GM19099 (cell line): Measurements from ENCODE around the gene SLC17A4.

Experiments
- POLR2A ChIP-seq: IDR thresholded peaks from 3 replicates; pipeline ENCODE4 v1.6.1; 2011; ENCODE audit warnings: low read depth; ENCODE audit not compliant: insufficient read length; ENCODE audit errors: extremely low read depth

Gene SLC17A4, protein sequence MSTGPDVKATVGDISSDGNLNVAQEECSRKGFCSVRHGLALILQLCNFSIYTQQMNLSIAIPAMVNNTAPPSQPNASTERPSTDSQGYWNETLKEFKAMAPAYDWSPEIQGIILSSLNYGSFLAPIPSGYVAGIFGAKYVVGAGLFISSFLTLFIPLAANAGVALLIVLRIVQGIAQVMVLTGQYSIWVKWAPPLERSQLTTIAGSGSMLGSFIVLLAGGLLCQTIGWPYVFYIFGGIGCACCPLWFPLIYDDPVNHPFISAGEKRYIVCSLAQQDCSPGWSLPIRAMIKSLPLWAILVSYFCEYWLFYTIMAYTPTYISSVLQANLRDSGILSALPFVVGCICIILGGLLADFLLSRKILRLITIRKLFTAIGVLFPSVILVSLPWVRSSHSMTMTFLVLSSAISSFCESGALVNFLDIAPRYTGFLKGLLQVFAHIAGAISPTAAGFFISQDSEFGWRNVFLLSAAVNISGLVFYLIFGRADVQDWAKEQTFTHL

DNA sequence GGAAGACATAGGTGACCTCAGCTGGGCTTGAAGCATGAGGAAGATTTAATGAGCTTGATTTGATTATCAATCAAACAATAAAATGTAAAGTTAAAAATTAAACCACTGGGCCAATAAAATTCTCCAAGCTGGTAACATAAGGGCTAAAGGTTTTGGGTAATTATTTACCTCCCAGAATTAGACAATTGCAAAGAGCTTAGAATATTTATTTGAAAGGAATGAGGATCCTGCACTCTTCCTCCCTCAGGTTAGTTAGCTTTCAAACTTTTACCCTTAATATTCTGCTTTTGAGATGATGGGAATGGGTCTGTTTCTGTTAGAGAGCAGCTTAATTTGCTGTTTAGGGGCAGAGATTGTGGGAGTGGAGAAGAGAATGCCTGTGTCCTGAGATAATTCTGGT, at the start of gene SLC17A4:
TSS of gene SLC17A4 (plus strand) at position 208 of the 400 bp plus-strand sequence. CDS start 7,221 bp downstream, outside the sequence.
- TF ChIP-seq POLR2A: no peak

DNA sequence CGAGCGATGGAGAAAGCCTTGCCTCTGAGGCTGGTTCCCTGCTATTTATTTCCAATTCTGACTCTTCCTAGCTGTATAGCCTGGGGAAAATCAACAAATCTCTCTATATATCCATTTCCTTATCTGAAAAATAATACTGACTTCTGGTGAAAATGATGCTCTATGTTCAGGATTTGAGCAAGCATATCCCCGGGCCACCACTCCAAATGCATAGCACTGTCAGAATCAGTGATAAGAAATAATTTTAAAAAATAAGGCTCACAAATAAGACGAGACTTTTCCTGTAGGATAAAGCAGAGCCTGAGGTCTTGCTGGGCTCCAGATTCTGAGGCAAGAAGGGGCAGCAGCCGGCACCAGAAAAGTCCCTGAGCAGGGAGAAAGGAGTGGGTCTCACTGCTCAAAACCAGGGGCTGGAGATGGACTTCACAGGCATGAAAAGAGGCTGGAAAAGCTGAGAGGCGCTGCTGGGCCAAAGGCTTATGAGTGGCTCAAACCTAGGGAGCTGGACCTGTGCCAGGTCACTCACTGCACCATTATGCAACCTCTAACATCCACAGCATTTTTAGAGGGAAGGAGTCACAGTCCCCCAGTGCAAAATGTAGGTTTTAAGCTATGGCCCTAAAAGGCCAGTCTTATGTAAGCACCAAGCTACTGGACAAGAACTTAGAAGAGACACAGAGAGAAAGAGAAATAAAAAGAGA, 48.1 kb upstream of the SLC17A4 start:
- TF ChIP-seq POLR2A: no peak

DNA sequence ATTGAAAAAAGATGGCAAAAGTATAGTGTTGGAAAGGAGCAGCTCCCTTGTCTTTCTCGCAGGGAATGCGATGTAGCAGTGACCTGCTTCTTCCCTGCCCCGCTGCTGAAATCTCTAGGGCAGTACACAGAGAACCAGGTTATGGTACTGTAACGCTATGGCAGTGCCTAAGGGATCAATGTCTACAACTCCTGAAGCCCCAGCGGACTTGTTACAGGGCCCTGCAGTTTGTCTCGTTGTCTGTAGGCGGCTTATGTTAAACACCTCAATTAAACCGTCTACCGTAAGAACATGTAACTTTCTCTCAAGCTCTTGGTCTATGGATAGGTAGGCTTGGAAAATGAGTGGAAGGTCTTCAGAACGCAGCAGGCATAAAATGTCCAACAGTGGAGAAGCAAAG, 44.8 kb upstream of the SLC17A4 start:
- TF ChIP-seq POLR2A: no peak

DNA sequence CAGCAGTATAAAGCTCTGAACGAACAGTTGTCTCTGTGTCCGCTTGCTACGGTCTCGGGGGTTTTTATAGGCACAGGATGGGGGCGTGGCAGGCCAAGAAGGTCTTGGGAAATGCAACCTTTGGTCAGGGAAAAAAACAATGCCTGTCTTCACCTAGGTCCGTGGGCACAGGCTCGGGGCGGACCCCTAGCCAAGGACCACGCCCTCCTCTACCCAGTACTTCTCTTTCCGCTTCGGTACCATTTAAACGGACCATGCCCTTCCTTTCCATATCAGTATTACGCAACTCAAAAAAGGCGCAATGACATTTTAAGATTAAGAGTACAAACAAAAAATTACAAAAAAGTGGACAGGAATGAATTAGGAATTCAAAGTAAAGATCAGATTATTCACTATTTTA, 44.3 kb upstream of the SLC17A4 start:
- TF ChIP-seq POLR2A: no peak

DNA sequence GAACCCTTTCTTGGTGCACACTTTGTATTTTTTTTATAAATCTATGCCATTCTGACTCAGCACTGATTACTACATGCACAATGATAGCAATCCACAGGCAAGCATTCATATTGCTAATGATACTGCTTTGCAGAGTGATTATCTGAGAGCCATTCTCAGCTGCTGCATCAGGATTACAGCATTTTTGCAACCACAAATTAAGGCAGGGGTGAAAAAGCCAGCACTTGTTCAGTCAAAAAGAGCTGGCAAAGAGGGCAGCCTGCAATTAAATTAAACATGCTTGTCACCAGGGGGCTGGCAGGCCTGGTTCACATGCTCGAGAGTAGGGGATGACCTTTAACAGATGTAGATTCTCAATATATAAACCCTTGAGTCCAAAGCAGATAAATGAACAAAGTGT, 40.7 kb upstream of the SLC17A4 start:
- TF ChIP-seq POLR2A: no peak

DNA sequence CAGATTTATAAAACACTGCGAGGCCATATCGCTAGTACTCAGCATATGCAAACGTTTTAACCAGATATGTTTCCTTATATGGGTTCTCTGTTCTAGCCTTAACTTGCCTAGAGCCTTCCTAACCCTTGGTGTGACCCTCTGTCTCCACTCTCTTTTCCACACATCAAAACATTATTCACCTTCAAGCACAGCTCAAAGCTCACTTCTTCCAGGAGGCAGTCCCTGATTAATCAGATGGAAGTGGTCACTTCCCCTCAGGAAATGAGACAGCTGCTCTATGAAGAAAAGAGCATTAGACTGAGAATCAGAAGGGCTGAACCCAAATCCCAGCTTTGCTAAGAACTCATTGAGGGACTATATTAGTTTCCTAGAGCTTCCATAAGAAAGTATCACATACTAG, 39.8 kb upstream of the SLC17A4 start:
- no peak for TF ChIP-seq POLR2A

DNA sequence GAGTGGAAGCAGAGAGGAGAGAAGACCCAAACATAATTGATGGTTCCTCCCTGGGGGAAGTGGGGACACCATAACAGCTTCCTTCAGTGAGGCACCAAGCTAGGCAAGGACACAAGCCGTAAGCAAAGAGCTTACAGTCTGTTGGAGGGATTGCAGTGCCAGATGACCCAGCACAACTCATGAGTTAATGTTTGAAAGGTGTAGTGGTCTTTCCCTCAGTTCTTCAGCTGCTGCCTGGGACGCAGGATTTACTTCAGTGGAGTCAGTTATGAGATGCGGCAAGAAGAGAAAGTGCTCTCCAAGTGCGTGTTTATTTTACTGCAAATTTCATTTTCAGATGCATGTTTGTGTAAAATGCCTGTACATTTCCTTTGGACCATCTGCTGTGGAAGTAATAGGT, 38.7 kb upstream of the SLC17A4 start:
- no peak for TF ChIP-seq POLR2A

DNA sequence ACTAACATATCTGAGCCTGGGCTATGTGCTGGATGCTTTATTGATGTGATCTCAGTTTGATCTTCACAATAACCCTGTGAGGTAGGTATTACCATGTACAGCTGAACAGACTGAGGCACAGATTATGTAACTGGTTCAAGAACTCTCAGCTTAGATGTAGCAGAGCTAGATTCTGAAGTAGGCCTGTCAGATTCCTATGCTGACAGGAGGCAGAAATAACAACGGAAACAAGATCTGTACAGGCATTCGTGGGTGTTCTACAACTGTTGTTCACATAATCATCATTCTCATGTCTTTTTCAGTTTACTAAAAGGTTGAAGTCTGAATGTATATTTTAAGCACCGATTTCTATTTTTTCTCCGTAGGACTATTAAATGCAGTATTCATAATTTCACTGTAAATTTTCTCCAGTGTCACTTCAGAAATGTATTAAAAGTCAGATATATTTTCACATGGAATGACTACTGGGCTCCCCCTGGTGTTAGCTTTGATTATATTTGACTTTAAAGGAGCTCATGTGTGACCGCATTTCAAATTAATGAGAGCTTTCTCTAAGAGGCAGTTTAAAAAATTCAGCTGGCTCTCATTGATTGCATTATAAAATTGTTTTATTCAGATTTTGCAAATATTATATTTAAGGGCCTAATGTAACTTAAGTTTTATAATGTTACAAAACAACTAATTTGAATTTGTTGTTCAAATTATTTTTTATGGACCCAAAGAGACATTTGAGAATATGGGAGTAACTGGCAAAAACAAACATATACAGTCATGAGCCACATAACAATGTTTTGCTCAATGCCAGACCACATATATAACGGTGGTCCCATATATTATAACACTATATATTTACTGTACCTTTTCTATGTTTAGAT, 36.4 kb upstream of the SLC17A4 start:
- no peak for TF ChIP-seq POLR2A

DNA sequence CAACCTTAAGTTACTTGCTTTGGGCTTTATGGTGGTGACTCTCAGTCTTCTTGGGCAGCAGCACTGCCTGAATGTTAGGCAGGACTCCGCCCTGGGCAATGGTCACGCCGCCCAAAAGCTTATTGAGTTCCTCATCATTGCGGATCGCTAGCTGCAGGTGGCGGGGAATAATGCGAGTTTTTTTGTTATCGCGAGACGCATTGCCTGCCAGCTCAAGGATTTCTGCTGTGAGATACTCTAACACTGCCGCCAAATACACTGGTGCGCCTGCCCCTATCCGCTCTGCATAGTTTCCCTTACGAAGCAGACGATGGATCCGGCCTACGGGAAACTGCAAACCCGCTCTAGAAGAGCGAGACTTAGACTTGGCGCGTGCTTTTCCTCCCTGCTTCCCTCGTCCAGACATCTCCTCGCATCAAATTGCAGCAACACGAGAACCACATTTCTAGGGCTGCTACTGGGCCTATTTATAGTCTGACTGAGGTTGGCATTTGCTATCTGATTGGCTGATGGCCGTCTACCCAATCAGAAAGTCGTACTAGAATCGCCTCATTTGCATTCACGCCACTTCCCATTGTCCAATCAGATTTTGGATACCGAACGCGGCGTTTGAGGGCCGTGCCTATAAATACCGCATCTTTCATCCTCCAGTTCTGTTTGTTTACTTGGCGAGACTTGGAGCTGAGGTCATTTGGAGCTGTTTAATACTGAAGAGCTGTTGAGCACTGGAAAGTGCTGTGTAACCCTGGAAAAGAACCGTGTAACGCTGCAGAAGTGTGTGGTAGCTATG, 28.2 kb upstream of the SLC17A4 start:
- no peak for TF ChIP-seq POLR2A

DNA sequence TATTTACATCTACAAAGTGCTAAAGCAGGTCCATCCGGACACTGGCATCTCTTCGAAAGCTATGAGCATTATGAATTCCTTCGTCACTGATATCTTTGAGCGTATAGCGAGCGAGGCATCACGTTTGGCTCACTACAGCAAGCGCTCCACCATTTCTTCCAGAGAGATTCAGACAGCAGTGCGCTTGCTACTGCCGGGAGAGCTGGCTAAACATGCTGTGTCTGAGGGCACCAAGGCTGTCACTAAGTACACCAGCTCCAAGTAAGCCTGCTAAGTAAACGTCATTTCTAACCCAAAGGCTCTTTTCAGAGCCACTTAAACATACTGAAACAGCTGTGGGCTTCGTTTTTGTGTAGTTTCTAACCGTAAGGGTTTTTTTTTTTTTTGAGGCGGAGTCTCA, 27.5 kb upstream of the SLC17A4 start:
- no peak for TF ChIP-seq POLR2A

DNA sequence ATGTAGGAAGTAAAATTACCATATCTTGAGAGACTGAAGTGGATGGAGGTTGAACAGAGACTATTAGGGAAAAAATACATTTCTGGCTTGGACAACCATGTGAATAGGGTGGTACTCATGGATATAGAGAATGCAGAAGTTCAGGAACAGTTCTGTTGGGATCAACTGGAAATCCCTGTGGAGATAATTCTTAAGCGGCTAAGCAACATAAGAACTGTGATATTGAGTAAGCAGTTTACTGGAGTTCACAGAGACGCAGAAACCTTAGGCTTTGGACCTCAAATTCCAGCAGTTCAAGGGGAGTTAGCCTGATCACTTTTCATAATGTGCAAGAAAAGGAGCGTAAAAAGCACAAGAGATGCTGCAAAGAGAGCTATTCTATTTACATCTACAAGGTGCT, 23.6 kb upstream of the SLC17A4 start:
- no peak for TF ChIP-seq POLR2A

DNA sequence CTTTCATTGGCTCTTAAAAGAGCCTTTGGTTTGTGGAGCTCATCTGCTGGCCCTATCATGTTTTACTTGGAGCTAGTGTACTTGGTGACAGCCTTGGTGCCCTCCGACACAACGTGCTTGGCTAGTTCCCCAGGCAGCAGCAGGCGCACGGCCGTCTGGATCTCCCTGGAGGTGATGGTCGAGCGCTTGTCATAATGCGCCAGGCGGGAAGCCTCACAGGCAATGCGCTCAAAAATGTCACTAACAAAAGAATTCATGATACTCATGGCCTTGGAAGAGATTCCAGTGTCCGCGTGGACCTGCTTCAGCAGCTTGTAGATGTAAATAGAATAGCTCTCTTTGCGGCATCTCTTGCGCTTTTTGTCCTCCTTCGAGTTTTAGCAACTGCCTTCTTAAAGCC, 22.8 kb upstream of the SLC17A4 start:
- TF ChIP-seq POLR2A: no peak

DNA sequence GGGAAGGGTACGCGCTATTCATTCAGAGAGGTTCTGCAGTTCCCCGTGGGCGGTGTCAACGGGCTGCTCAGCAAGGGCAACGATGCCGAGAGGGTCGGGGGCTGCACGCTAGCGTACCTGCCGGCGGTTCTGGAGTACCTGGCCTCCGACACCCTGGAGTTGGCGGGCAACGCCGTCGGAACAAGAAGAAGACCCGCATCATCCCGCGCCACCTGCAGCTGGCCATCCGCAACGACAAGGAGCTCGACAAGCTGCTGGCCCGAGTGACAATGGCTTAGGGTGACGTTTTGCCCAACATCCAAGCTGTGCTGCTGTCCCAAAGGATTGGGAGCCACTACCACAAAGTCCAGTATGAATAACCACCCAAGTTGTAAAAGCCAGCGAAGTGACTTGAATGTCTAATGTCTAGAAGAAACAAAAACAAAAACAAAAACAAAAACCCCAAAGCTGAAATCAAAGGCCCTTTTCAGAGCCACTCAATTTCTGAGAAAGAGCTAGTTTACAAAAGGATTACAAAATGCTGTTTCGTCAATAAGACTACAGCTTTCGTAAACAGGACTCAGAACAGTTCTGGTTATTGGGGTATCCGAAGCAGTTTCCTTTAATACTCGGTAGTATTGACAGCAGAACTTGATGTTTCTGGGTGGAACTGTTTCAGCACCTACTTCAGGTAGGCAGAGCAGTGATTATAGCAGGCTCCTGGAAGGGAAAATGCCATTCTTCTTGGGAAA, 21.9 kb upstream of the SLC17A4 start:
- TF ChIP-seq POLR2A: no peak

DNA sequence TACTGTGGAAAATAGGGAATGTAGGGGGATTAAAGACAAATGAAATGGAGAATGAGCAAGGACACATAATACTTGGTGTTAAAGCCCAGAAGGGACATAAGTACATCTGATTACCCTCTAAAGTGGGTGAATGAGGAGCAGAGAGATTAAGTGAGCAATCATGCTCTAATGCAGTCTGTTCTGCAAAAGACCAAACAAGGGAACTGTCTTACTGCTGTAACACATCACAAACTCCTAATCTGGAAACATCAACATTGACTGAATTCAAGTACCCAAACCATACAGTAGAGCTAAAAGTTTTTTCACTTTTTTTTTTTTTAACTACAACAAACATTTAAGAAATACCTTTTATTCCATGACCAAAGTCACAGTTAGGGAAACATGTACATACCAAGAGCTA, 19.3 kb upstream of the SLC17A4 start:
- TF ChIP-seq POLR2A: no peak
